Neural cell (in vitro differentiated cells): ENCODE data around the gene IFT122. TPM values are rescaled to one million over a fixed set of nuclear protein-coding genes. Genes with fewer than 3 reads are reported as not detected.

ENCODE experiments used
- H2AFZ ChIP-seq: fragments of 200-600, 300-800 bp; sonication (generic), shearing (Covaris generic); 2 replicates; pipeline ENCODE4 v1.6.0; 2014; ENCODE audit warnings: low read depth, mild to moderate bottlenecking, antibody characterized with exemption, low read length, moderate library complexity
- H3F3A ChIP-seq: fragments of 200-600 bp; shearing (Covaris generic); 2 replicates; pipeline ENCODE4 v1.6.1; 2016; ENCODE audit warnings: mild to moderate bottlenecking, moderate library complexity, mixed read lengths, antibody characterized with exemption, low read length; ENCODE audit not compliant: insufficient read depth, poor library complexity, severe bottlenecking
- H3K27ac ChIP-seq: fragments of 200-600, 300-800 bp; sonication (generic), shearing (Covaris generic); 2 replicates; pipeline ENCODE4 v1.5.1; 2014; ENCODE audit warnings: mild to moderate bottlenecking, low read length, moderate library complexity
- H3K27me3 ChIP-seq: fragments of 300-800, 200-600 bp; sonication (generic), shearing (Covaris generic); 2 replicates; pipeline ENCODE4 v1.6.0; 2014; ENCODE audit warnings: mild to moderate bottlenecking, low read depth, low read length, moderate library complexity; ENCODE audit not compliant: insufficient read depth
- H3K36me3 ChIP-seq: fragments of 300-800, 200-600 bp; sonication (generic), shearing (Covaris generic); 2 replicates; pipeline ENCODE4 v1.5.1; 2014; ENCODE audit warnings: mild to moderate bottlenecking, antibody characterized with exemption, low read length, moderate library complexity; ENCODE audit not compliant: insufficient read depth
- H3K4me2 ChIP-seq: fragments of 300-800, 200-600 bp; sonication (generic), shearing (Covaris generic); 2 replicates; pipeline ENCODE4 v1.6.0; 2014; ENCODE audit warnings: mild to moderate bottlenecking, low read length
- H3K4me3 ChIP-seq: fragments of 300-800, 200-600 bp; sonication (generic), shearing (Covaris generic); 2 replicates; pipeline ENCODE4 v1.5.1; 2014; ENCODE audit warnings: mild to moderate bottlenecking, low read length, moderate library complexity
- H3K79me2 ChIP-seq: fragments of 200-600 bp; shearing (Covaris generic); replicated peaks from 2 replicates; pipeline ENCODE4 v1.6.0; 2014; ENCODE audit warnings: mild to moderate bottlenecking, low read length, moderate library complexity; ENCODE audit not compliant: insufficient read depth
- H3K9ac ChIP-seq: fragments of 300-800, 200-600 bp; sonication (generic), shearing (Covaris generic); 2 replicates; pipeline ENCODE4 v1.6.1; 2016; ENCODE audit warnings: mild to moderate bottlenecking, low read length, mixed read lengths
- H3K9me2 ChIP-seq: fragments of 200-600 bp; shearing (Covaris generic); 2 replicates; pipeline ENCODE4 v1.6.1; 2016; ENCODE audit warnings: mild to moderate bottlenecking, low read length, mixed read lengths; ENCODE audit not compliant: insufficient read depth
- H3K9me3 ChIP-seq: fragments of 200-600, 300-800 bp; sonication (generic), shearing (Covaris generic); 2 replicates; pipeline ENCODE4 v1.6.1; 2016; ENCODE audit warnings: mild to moderate bottlenecking, mixed run types, low read length, moderate library complexity, mixed read lengths
- H4K20me1 ChIP-seq: fragments of 200-600 bp; shearing (Covaris generic); 2 replicates; pipeline ENCODE4 v1.6.1; 2016; ENCODE audit warnings: mild to moderate bottlenecking, mixed run types; ENCODE audit not compliant: insufficient read depth
- CTCF ChIP-seq: fragments of 450-650 bp; IDR thresholded peaks from 2 replicates; pipeline ENCODE4 v1.5.1; 2014; ENCODE audit warnings: antibody characterized with exemption, mild to moderate bottlenecking, moderate library complexity; ENCODE audit not compliant: poor library complexity, severe bottlenecking
- EP300 ChIP-seq: fragments of 450-650 bp; conservative IDR thresholded peaks from 2 replicates; pipeline ENCODE4 v1.6.1; 2014; ENCODE audit warnings: antibody characterized with exemption, mild to moderate bottlenecking, moderate library complexity; ENCODE audit not compliant: poor library complexity, severe bottlenecking
- EZH2 ChIP-seq: fragments of 200-600, 300-800 bp; shearing (Covaris generic), sonication (generic); IDR thresholded peaks from 2 replicates; pipeline ENCODE4 v1.6.1; 2014; ENCODE audit warnings: antibody characterized with exemption, low read length, borderline replicate concordance, mild to moderate bottlenecking; ENCODE audit not compliant: insufficient read depth, poor library complexity, severe bottlenecking
- MXI1 ChIP-seq: fragments of 450-650 bp; conservative IDR thresholded peaks from 2 replicates; pipeline ENCODE4 v1.6.1; 2014; ENCODE audit warnings: antibody characterized with exemption, mild to moderate bottlenecking; ENCODE audit not compliant: poor library complexity, severe bottlenecking
- POLR2AphosphoS5 ChIP-seq: IDR thresholded peaks from 2 replicates; pipeline ENCODE4 v1.6.1; 2012
- RAD21 ChIP-seq: fragments of 450-650 bp; conservative IDR thresholded peaks from 2 replicates; pipeline ENCODE4 v1.6.1; 2014; ENCODE audit warnings: antibody characterized with exemption, mild to moderate bottlenecking, moderate library complexity
- REST ChIP-seq: IDR thresholded peaks from 2 replicates; pipeline ENCODE4 v1.6.1; 2012; ENCODE audit warnings: borderline replicate concordance
- SMC3 ChIP-seq: fragments of 450-650 bp; conservative IDR thresholded peaks from 2 replicates; pipeline ENCODE4 v1.6.1; 2014; ENCODE audit warnings: antibody characterized with exemption, mild to moderate bottlenecking, moderate library complexity; ENCODE audit not compliant: poor library complexity
- TAF1 ChIP-seq: IDR thresholded peaks from 2 replicates; pipeline ENCODE4 v1.6.1; 2012; ENCODE audit warnings: low read depth
- polyA plus RNA-seq: library from polyadenylated mRNA; depleted of rRNA; stranded (reverse); fragments of >200 nt; gene quantifications from 2 replicates; pipeline ENCODE4 v1.2.3, GENCODE V29; 2014

Gene IFT122
- polyA plus RNA-seq, 1 donor from 2014 or later, result 28.3 TPM

- H3K79me2 ChIP-seq, result no peaks in the 10 kb centered on the region
- H3K9ac ChIP-seq, result no peak overlapping the region
- H4K20me1 ChIP-seq, result no peaks in the 10 kb centered on the region
- H2AFZ ChIP-seq, result no peak overlapping the region
- H3F3A ChIP-seq, result no peaks in the 10 kb centered on the region
- no peak overlapping the region for H3K27ac ChIP-seq
- TF ChIP-seq CTCF, result no peak
- TF ChIP-seq REST, result no peak
- no peak for TF ChIP-seq EP300
- TF ChIP-seq EZH2, result no peak
- TF ChIP-seq RAD21, result no peak
- no peak for TF ChIP-seq TAF1
- TF ChIP-seq SMC3, result no peak
- TF ChIP-seq POLR2AphosphoS5, result no peak
- TF ChIP-seq MXI1, result no peak
- no peak overlapping the region for H3K4me3 ChIP-seq
- H3K36me3 ChIP-seq, result no peaks in the 10 kb centered on the region
- no peaks in the 10 kb centered on the region for H3K9me2 ChIP-seq
- H3K27me3 ChIP-seq, result no peaks in the 10 kb centered on the region
- no peaks in the 10 kb centered on the region for H3K9me3 ChIP-seq
- H3K4me2 ChIP-seq, result no peak overlapping the region
These were observed 26.1 kb upstream of the IFT122 start for GRCh38 chr3:129413687-129414506.

- no peaks in the 10 kb centered on the region for H3F3A ChIP-seq
- H3K9me3 ChIP-seq, result no peaks in the 10 kb centered on the region
These were observed 24.6 kb upstream of the IFT122 start for GRCh38 chr3:129415378-129415777.

More at GRCh38 chr3:129415378-129415777, 24.6 kb upstream of the IFT122 start:
- H4K20me1 ChIP-seq, result no peaks in the 10 kb centered on the region
- no peak overlapping the region for H3K4me2 ChIP-seq
- no peaks in the 10 kb centered on the region for H3K27me3 ChIP-seq
- no peaks in the 10 kb centered on the region for H3K36me3 ChIP-seq
- no peaks in the 10 kb centered on the region for H3K79me2 ChIP-seq
- no peak overlapping the region for H3K4me3 ChIP-seq
- H3K9me2 ChIP-seq, result no peaks in the 10 kb centered on the region
- H2AFZ ChIP-seq, result no peak overlapping the region
- no peak overlapping the region for H3K27ac ChIP-seq
- H3K9ac ChIP-seq, result no peak overlapping the region
- no peak for TF ChIP-seq TAF1
